Uterus (tissue), 4 donors: Measurements from ENCODE around the gene ERICH6. TPM values are rescaled to one million over a fixed set of nuclear protein-coding genes. Genes with fewer than 3 reads are reported as not detected.

ENCODE experiments used
- DNase-seq, 2 donors: peaks; one replicate each; pipeline ENCODE4 v3.0.0-alpha.2; 2019 to 2020
- H3K27ac ChIP-seq, 2 donors: fragments of 200-600 bp; sonication (generic); 1 replicate in 1 of 2; 2 replicates in 1 of 2; pipeline ENCODE4 v1.5.1; 2016 to 2018
- H3K27me3 ChIP-seq, 2 donors: fragments of 200-600 bp; sonication (generic); one replicate each; pipeline ENCODE4 v1.5.1; 2018 to 2019; ENCODE audit warnings: control low read depth in 1 of 2
- H3K36me3 ChIP-seq, 2 donors: fragments of 200-600 bp; sonication (generic); one replicate each; pipeline ENCODE4 v1.5.1; 2019; ENCODE audit warnings: control low read depth in 1 of 2
- H3K4me1 ChIP-seq, 2 donors: fragments of 200-600 bp; sonication (generic); one replicate each; pipeline ENCODE4 v1.5.1; 2018 to 2019; ENCODE audit warnings: control low read depth in 1 of 2
- H3K4me3 ChIP-seq, 2 donors: fragments of 200-600 bp; sonication (generic); 1 replicate in 1 of 2; 2 replicates in 1 of 2; pipeline ENCODE4 v1.5.1; 2018 to 2019; ENCODE audit warnings: mild to moderate bottlenecking in 1 of 2
- H3K9me3 ChIP-seq, 2 donors: fragments of 200-600 bp; sonication (generic); one replicate each; pipeline ENCODE4 v1.5.1; 2019; ENCODE audit warnings: control low read depth in 1 of 2
- CTCF ChIP-seq, 4 experiments: fragments of 200-600 bp in 2 of 4; fragments of 450-650 bp in 2 of 4; sonication (generic) in 2 of 4; IDR thresholded peaks; one replicate each; pipeline ENCODE4 v1.5.1; 2016 to 2019; ENCODE audit warnings: antibody characterized with exemption in 4 of 4, mild to moderate bottlenecking in 2 of 4, moderate library complexity in 1 of 4
- POLR2A ChIP-seq, 2 donors: fragments of 450-650 bp; IDR thresholded peaks; one replicate each; pipeline ENCODE4 v1.6.1; 2016; ENCODE audit warnings: antibody characterized with exemption in 2 of 2, mild to moderate bottlenecking in 1 of 2, moderate library complexity in 1 of 2
- intact Hi-C: fragments of 100-400 bp; cut with DNase I; formaldehyde crosslinking; loops from one replicate; pipeline ENCODE4 v1.15.1; 2023; ENCODE audit warnings: low total_unique reads
- total RNA-seq, 4 donors: library from RNA; depleted of rRNA in 3 of 4; stranded (reverse); fragments of >200 nt in 3 of 4; gene quantifications; one replicate each; pipeline versions ENCODE4 v1.1.0 to v1.2.4, GENCODE V29; 2014 to 2023
- donor health status: DM: yes; HTN: yes; CAD: no.

The ERICH6 gene
- total RNA-seq, 4 donors from 2014 or later, result not detected

- Histone ChIP-seq H3K27ac (no peak overlapping the region), H3K27me3 (no peaks in the 10 kb centered on the region), H3K36me3 (no peaks in the 10 kb centered on the region), H3K4me1 (no peaks in the 10 kb centered on the region), H3K4me3 (no peak overlapping the region), H3K9me3 (no peaks in the 10 kb centered on the region)
- intact Hi-C loops, result no loop called here
- no peak for DNase-seq
- TF ChIP-seq POLR2A (IDR thresholded peaks at IDR 0.05) (no peak), CTCF (IDR thresholded peaks at IDR 0.05) (no peak)
Measured at GRCh38 chr3:150663461-150663860, 40.3 kb downstream of the ERICH6 start.

GRCh38 chr3:150662410-150663200, 41.1 kb downstream of the ERICH6 start:
- TF ChIP-seq POLR2A (IDR thresholded peaks at IDR 0.05) (no peak), CTCF (IDR thresholded peaks at IDR 0.05) (no peak)

GRCh38 chr3:150656316-150656715, 47.4 kb downstream of the ERICH6 start:
- H3K4me1 ChIP-seq, result no peaks in the 10 kb centered on the region
- DNase-seq, result no peak
- no peaks in the 10 kb centered on the region for H3K9me3 ChIP-seq
- no peak overlapping the region for H3K27ac ChIP-seq
- no peaks in the 10 kb centered on the region for H3K36me3 ChIP-seq
- H3K4me3 ChIP-seq, result no peak overlapping the region
- no peak for TF ChIP-seq POLR2A (IDR thresholded peaks at IDR 0.05)
- TF ChIP-seq CTCF (IDR thresholded peaks at IDR 0.05), result no peak
- H3K27me3 ChIP-seq, result no peaks in the 10 kb centered on the region
- intact Hi-C loops, result no loop called here

More at GRCh38 chr3:150662410-150663200, 41.1 kb downstream of the ERICH6 start:
- Histone ChIP-seq H3K4me1 (no peaks in the 10 kb centered on the region), H3K9me3 (no peaks in the 10 kb centered on the region), H3K4me3 (no peak overlapping the region), H3K36me3 (no peaks in the 10 kb centered on the region), H3K27ac (no peak overlapping the region), H3K27me3 (no peaks in the 10 kb centered on the region)
- intact Hi-C loops, result no loop called here
- no peak for DNase-seq

GRCh38 chr3:150653110-150653561, 50.6 kb downstream of the ERICH6 start:
- DNase-seq, result no peak

More at GRCh38 chr3:150653110-150653561, 50.6 kb downstream of the ERICH6 start:
- Histone ChIP-seq H3K9me3 (no peaks in the 10 kb centered on the region), H3K4me3 (no peak overlapping the region), H3K36me3 (no peaks in the 10 kb centered on the region), H3K4me1 (no peaks in the 10 kb centered on the region), H3K27ac (no peak overlapping the region), H3K27me3 (no peaks in the 10 kb centered on the region)
- TF ChIP-seq CTCF (IDR thresholded peaks at IDR 0.05) (no peak), POLR2A (IDR thresholded peaks at IDR 0.05) (no peak)
- intact Hi-C loops, result no loop called here
